Panc1 (cell line): ENCODE results near the gene C16orf89.
"Not testable (repeated sequence)": the region's sequence is repeated elsewhere in the genome, so short reads cannot be mapped to it uniquely, and the experiment has no call there.

Experiments
- CTCF ChIP-seq: fragments of 450-650 bp; IDR thresholded peaks from 2 replicates; pipeline ENCODE4 v1.5.1; 2017; ENCODE audit warnings: mild to moderate bottlenecking
- POLR2AphosphoS5 ChIP-seq: IDR thresholded peaks from 2 replicates; pipeline ENCODE4 v1.6.1; 2012; ENCODE audit warnings: mild to moderate bottlenecking, low read depth, low read length, moderate library complexity
- REST ChIP-seq, 2 experiments: IDR thresholded peaks; 2 replicates each; pipeline ENCODE4 v1.6.1; 2011 to 2012; ENCODE audit warnings: low read depth in 2 of 2, control low read depth in 1 of 2, low read length in 1 of 2, mild to moderate bottlenecking in 1 of 2, moderate library complexity in 1 of 2; ENCODE audit not compliant: insufficient read depth in 1 of 2
- SIN3A ChIP-seq: IDR thresholded peaks from 2 replicates; pipeline ENCODE4 v1.6.1; 2012; ENCODE audit warnings: low read depth, mild to moderate bottlenecking, low read length, moderate library complexity, borderline replicate concordance; ENCODE audit not compliant: insufficient read depth
- TCF7L2 ChIP-seq: IDR thresholded peaks from 2 replicates; pipeline ENCODE4 v1.6.1; 2011; ENCODE audit warnings: mild to moderate bottlenecking, low read depth, low read length, inconsistent platforms

- TF ChIP-seq CTCF; POLR2AphosphoS5; TCF7L2; REST (IDR thresholded peaks at IDR 0.05; ENCODE audit: insufficient read depth in 1 of 2, low read depth in 2 of 2, low read length in 1 of 2); SIN3A: not testable (repeated sequence)
Measured at GRCh38 chr16:5044581-5044980, 21.2 kb downstream of the C16orf89 start.
